ENCODE data around the gene C17orf107. TPM values are rescaled to one million over a fixed set of nuclear protein-coding genes. Genes with fewer than 3 reads are reported as not detected.

The C17orf107 gene
- 1 to 10 TPM in 1 of 2 donors, under 1 TPM in 1; 0.74 to 1.8 TPM for total RNA-seq

DNA sequence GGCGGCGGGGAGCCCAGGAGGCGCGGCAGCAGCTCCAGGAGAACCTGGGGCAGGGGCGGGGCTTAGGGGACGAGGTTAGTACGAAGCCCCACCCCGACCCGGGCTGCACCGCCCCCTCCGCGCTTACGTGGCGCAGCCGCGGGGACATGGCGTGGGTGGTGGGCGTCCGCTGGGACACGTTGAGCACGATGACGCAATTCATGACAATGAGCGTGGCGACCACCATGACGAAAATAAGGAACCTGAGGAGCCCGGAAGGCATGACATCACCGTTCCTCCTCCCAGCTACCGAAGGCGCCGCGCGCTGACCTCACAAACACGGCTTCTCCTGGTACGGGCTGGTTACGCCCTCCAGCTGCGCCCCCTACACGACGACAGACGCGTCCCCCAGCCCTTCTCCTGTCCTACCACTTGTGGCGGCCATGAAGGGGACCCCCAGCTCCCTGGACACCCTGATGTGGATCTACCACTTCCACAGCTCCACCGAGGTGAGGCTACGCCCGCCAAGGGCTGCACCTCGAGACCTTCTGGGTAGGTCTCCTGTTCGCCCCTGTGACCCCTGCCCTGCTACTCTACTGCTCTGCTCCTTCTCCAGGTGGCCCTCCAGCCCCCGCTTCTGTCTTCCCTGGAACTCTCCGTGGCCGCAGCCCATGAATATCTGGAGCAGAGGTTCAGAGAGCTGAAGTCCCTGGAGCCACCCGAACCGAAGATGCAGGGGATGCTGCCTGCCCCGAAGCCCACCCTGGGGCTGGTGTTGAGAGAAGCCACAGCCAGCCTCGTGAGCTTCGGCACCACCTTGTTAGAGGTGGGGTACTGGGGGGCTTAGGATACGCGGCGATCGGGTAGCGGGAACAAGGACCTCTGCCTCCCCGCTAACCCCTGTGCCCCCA, at the start of gene C17orf107:
Gene C17orf107, plus strand, starts transcription at position 196 of the 890 bp plus-strand sequence. Its CDS starts 227 bp downstream, at position 423.
- TF ChIP-seq, protein P1, sequence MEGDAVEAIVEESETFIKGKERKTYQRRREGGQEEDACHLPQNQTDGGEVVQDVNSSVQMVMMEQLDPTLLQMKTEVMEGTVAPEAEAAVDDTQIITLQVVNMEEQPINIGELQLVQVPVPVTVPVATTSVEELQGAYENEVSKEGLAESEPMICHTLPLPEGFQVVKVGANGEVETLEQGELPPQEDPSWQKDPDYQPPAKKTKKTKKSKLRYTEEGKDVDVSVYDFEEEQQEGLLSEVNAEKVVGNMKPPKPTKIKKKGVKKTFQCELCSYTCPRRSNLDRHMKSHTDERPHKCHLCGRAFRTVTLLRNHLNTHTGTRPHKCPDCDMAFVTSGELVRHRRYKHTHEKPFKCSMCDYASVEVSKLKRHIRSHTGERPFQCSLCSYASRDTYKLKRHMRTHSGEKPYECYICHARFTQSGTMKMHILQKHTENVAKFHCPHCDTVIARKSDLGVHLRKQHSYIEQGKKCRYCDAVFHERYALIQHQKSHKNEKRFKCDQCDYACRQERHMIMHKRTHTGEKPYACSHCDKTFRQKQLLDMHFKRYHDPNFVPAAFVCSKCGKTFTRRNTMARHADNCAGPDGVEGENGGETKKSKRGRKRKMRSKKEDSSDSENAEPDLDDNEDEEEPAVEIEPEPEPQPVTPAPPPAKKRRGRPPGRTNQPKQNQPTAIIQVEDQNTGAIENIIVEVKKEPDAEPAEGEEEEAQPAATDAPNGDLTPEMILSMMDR (IDR thresholded peaks at IDR 0.05), result no peak
- H3K27ac ChIP-seq, result no peak within 1 kb of the TSS
- peak within 1 kb of the TSS; percentile 75 to 82 for H3K9ac ChIP-seq (ENCODE audit: low read depth in 2 of 2, low read length in 2 of 2)
- H3K9me3 ChIP-seq, result no peaks in the 10 kb centered on the region
- peaks cover 14% of the 10 kb centered on the region for H3K4me1 ChIP-seq
- intact Hi-C loops (cut with DNase I), result loop anchor here (5.0 kb wide), 1 partner anchor 73 kb away; no protein-coding TSS in a partner anchor
- DNase-seq, result peak; percentile 91
- peaks cover 3% of the 10 kb centered on the region for H3K27me3 ChIP-seq
- H3K36me3 ChIP-seq, result peaks cover 4% of the 10 kb centered on the region
- peak within 1 kb of the TSS; percentile 58 for H3K4me3 ChIP-seq

DNA sequence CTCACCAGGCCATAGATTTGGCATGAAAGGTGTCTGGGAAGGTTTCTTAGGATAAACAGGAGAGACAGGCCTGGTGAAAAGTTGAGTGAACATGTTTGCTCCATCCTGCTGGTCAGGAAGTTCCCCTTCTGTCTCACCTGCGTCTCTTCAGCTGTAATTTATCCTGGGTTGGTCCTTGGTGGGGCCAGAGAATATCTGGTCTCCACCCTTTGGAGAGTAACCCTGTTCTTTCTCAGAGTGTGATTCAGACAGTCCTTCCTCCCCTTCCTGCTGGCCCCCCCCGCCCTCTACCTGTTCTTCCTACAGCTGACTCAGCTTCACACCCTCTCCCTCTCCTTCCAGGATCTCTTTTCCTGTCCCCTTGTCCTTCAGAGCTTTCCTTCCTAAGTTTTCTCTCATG, 49.1 kb upstream of the C17orf107 start:
- Histone ChIP-seq H3K4me3 (no peak overlapping the region), H3K9me3 (no peaks in the 10 kb centered on the region), H3K9ac (ENCODE audit: low read depth in 2 of 2, low read length in 2 of 2) (no peak overlapping the region), H3K27me3 (no peaks in the 10 kb centered on the region), H3K4me1 (peaks cover 20% of the 10 kb centered on the region), H3K27ac (peak overlapping the region; percentile 78), H3K36me3 (no peaks in the 10 kb centered on the region)
- intact Hi-C loops (cut with DNase I), result no loop called here
- DNase-seq, result peak; percentile 72
- TF ChIP-seq, protein P1 (IDR thresholded peaks at IDR 0.05), result no peak

DNA sequence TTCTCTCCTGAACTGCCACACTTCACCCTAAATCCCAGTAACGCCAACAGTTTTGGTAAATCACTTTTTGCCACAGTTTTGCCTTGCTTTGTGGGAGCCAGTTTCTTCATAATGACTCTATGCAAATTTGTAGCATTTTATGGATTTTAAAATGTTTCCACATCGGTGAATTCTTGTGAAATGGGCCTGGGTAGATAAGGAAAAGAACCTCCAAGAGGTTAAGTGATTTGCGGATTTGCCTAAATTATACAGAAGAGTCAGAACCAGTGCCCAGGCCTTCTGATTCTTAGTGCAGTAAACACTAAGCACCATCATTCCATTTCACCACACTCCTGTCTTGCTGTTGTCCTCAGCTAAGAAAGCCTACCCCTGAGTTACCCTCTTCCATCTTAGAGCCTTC, 48.3 kb upstream of the C17orf107 start:
- intact Hi-C loops (cut with DNase I), result no loop called here
- H3K27me3 ChIP-seq, result no peaks in the 10 kb centered on the region
- TF ChIP-seq, protein P1 (IDR thresholded peaks at IDR 0.05), result no peak
- peaks cover 20% of the 10 kb centered on the region for H3K4me1 ChIP-seq
- H3K36me3 ChIP-seq, result no peaks in the 10 kb centered on the region
- H3K27ac ChIP-seq, result peak overlapping the region; percentile 38
- no peak overlapping the region for H3K9ac ChIP-seq (ENCODE audit: low read depth in 2 of 2, low read length in 2 of 2)
- H3K4me3 ChIP-seq, result no peak overlapping the region
- H3K9me3 ChIP-seq, result no peaks in the 10 kb centered on the region
- DNase-seq, result no peak

DNA sequence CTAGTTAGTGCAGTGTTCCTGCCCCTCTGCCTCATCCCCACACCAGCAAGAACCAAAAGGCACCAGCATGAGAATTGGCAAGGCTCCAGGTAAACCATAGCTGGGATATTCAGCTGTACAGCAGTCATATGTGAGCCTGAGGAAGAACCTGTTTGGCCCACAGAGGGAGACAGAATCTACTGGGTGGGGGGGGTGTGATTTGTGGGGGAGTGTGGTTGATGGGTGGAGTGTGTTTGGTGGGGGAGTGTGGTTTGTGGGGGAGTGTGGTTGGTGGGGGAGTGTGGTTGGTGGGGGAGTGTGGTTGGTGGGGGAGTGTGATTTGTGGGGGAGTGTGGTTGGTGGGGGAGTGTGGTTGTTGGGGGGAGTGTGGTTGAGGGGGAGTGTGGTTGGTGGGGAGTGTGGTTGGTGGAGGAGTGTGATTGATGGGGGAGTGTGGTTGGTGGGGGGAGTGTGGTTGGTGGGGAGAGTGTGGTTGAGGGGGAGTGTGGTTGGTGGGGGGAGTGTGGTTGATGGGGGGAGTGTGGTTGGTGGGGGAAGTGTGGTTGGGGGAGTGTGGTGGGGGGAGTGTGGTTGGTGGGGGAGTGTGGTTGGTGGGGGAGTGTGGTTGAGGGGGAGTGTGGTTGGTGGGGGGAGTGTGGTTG, 46.6 kb upstream of the C17orf107 start:
- TF ChIP-seq, protein P1 (IDR thresholded peaks at IDR 0.05), result no peak
- Histone ChIP-seq H3K4me1 (peaks cover 19% of the 10 kb centered on the region), H3K9ac (ENCODE audit: low read depth in 2 of 2, low read length in 2 of 2) (no peak overlapping the region), H3K9me3 (no peaks in the 10 kb centered on the region), H3K27me3 (no peaks in the 10 kb centered on the region), H3K36me3 (no peaks in the 10 kb centered on the region), H3K4me3 (no peak overlapping the region), H3K27ac (no peak overlapping the region)
- intact Hi-C loops (cut with DNase I), result no loop called here
- DNase-seq, result peak; percentile 37

DNA sequence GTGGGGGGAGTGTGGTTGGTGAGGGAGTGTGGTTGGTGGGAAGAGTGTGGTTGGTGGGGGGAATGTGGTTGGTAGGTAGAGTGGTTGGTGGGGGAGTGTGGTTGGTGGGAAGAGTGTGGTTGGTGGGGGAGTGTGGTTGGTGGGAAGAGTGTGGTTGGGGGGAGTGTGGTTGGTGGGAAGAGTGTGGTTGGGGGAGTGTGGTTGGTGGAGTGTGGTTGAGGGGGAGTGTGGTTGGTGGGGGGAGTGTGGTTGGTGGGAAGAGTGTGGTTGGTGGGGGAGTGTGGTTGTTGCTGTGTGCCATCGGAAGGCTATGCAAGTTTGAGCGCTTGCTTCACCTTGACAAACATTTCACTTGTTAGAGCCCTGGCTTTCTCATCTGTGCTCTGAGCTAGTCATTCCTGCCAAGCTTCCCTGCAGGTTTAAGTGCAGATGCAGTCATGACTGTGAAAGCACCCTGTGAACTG, 46.1 kb upstream of the C17orf107 start:
- Histone ChIP-seq H3K4me1 (peaks cover 19% of the 10 kb centered on the region), H3K9me3 (no peaks in the 10 kb centered on the region), H3K9ac (ENCODE audit: low read depth in 2 of 2, low read length in 2 of 2) (no peak overlapping the region), H3K27me3 (no peaks in the 10 kb centered on the region), H3K4me3 (no peak overlapping the region), H3K36me3 (no peaks in the 10 kb centered on the region), H3K27ac (no peak overlapping the region)
- TF ChIP-seq, protein P1 (IDR thresholded peaks at IDR 0.05), result no peak
- intact Hi-C loops (cut with DNase I), result no loop called here
- no peak for DNase-seq
